K562 (cell line): ENCODE results near the gene PPARGC1A. TPM values are rescaled to one million over a fixed set of nuclear protein-coding genes. Genes with fewer than 3 reads are reported as not detected.

Experiments
- EZH2 ChIP-seq: IDR thresholded peaks from 2 replicates; pipeline ENCODE4 v1.6.1; 2012; ENCODE audit warnings: low read depth, mild to moderate bottlenecking, inconsistent platforms, low read length, borderline replicate concordance
- LCOR ChIP-seq: sonication (generic); formaldehyde crosslinking; IDR thresholded peaks from 2 replicates; pipeline ENCODE4 v1.8.0; 2022; ENCODE audit warnings: mild to moderate bottlenecking, missing genetic modification reagents
- RBFOX2 ChIP-seq: fragments of 200-400 bp; formaldehyde crosslinking; IDR thresholded peaks from 2 replicates; pipeline ENCODE4 v1.6.1; 2017; ENCODE audit warnings: low read depth, mild to moderate bottlenecking, low read length, moderate library complexity
- SAFB2 ChIP-seq: fragments of 200-400 bp; formaldehyde crosslinking; IDR thresholded peaks from 2 replicates; pipeline ENCODE4 v1.6.1; 2018; ENCODE audit warnings: borderline replicate concordance, low read length, low read depth, moderate library complexity; ENCODE audit not compliant: severe bottlenecking
- SMARCA4 ChIP-seq: fragments of 450-650 bp; IDR thresholded peaks from 2 replicates; pipeline ENCODE4 v1.6.1; 2016
- ZNF263 ChIP-seq: sonication (generic); formaldehyde crosslinking; IDR thresholded peaks from 2 replicates; pipeline ENCODE4 v1.8.0; 2022; ENCODE audit warnings: mild to moderate bottlenecking, missing genetic modification reagents, borderline replicate concordance
- ZNF3 ChIP-seq: fragments of 250-450 bp; sonication (Bioruptor Pico); IDR thresholded peaks from 2 replicates; pipeline ENCODE4 v1.5.0; 2021; ENCODE audit warnings: mild to moderate bottlenecking, moderate library complexity
- polyA plus RNA-seq, 8 experiments: library from polyadenylated mRNA; depleted of rRNA in 4 of 8; stranded (reverse) in 5 of 8; unstranded in 3 of 8; fragments of >200 nt; fragmentation: Nextera tagmentation in 2 of 8; fragmentation: Illumina TruSeq in 1 of 8; extraction: Ambion mirVana in 2 of 8; extraction: Trizol in 1 of 8; gene quantifications; 2 replicates each; pipeline versions ENCODE4 v1.2.1 to v1.2.3, GENCODE V29; 2011 to 2014; ENCODE audit warnings: inconsistent platforms in 1 of 8, missing spikeins in 1 of 8
- total RNA-seq, 7 experiments: library from RNA; depleted of rRNA in 6 of 7; stranded (reverse); fragments of >200 nt in 6 of 7; fragmentation: Illumina TruSeq in 2 of 7; extraction: Trizol in 2 of 7; gene quantifications; 2 replicates each; pipeline versions ENCODE4 v1.2.1 to v1.2.3, GENCODE V29; 2011 to 2021; ENCODE audit warnings: low replicate concordance in 1 of 7
- TF ChIP-seq, protein P1 (sequence below): fragments of 250-450 bp; sonication (Bioruptor Pico); IDR thresholded peaks from 2 replicates; pipeline ENCODE4 v1.9.0; 2021; ENCODE audit warnings: mild to moderate bottlenecking, inconsistent platforms
- TF ChIP-seq, protein P2 (sequence below): IDR thresholded peaks from 2 replicates; pipeline ENCODE4 v1.6.1; 2016; ENCODE audit warnings: missing genetic modification characterization, missing compliant biosample characterization
- TF ChIP-seq, protein P3 (sequence below), 2 experiments: fragments of 450-650 bp; conservative IDR thresholded peaks; 2 replicates each; pipeline ENCODE4 v1.6.1; 2017; ENCODE audit warnings: mild to moderate bottlenecking in 2 of 2, moderate library complexity in 2 of 2
- TF ChIP-seq, protein P4 (sequence below): sonication (generic); formaldehyde crosslinking; IDR thresholded peaks from 2 replicates; pipeline ENCODE4 v1.8.1; 2023; ENCODE audit warnings: missing genetic modification reagents, mild to moderate bottlenecking, borderline replicate concordance

The PPARGC1A gene
- total and polyA plus RNA-seq, 9 of the 15 experiments (the other 6 are each of a cell fraction or from before 2014, with no cell fraction given): 0.02 TPM; not detected in 8

DNA sequence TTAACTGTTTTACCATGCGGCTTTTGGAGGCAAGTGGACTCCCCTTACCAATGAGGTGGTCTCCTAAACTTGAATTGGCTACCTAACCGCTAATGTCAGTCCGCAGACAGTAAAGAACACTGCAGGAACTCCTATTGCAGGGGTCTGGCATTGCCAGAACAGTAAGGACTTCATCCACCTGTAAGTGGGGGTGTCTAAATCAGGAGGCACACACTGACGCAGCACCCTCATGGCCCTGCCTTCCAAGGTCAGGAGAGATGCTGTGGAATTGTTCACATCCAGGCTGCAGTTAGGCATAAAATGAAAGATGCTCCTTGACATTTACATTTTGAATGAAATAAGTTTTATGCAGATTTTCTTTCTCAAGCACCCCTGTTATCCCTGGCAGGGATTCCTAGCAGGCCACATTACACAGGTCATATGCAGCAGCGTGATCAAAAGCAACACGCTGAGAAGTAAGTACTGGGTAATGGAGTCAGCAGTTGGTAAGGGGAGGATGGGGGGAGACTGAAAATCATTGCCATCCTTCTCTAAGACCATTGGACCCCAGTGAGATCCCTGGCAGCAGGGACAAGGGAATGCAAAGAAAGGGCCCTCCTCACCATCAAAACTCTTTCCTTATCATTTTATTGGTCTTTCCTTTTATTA, 3.8 kb downstream of the PPARGC1A start (continued):
- TF ChIP-seq, protein P1, sequence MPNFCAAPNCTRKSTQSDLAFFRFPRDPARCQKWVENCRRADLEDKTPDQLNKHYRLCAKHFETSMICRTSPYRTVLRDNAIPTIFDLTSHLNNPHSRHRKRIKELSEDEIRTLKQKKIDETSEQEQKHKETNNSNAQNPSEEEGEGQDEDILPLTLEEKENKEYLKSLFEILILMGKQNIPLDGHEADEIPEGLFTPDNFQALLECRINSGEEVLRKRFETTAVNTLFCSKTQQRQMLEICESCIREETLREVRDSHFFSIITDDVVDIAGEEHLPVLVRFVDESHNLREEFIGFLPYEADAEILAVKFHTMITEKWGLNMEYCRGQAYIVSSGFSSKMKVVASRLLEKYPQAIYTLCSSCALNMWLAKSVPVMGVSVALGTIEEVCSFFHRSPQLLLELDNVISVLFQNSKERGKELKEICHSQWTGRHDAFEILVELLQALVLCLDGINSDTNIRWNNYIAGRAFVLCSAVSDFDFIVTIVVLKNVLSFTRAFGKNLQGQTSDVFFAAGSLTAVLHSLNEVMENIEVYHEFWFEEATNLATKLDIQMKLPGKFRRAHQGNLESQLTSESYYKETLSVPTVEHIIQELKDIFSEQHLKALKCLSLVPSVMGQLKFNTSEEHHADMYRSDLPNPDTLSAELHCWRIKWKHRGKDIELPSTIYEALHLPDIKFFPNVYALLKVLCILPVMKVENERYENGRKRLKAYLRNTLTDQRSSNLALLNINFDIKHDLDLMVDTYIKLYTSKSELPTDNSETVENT (CRISPR knock-in tag): no peak
- TF ChIP-seq ZNF263 (CRISPR knock-in tag) (no peak), RBFOX2 (no peak), SMARCA4 (no peak), LCOR (no peak), SAFB2 (no peak), ZNF3 (CRISPR knock-in tag) (no peak), EZH2 (no peak)
- TF ChIP-seq, protein P2, sequence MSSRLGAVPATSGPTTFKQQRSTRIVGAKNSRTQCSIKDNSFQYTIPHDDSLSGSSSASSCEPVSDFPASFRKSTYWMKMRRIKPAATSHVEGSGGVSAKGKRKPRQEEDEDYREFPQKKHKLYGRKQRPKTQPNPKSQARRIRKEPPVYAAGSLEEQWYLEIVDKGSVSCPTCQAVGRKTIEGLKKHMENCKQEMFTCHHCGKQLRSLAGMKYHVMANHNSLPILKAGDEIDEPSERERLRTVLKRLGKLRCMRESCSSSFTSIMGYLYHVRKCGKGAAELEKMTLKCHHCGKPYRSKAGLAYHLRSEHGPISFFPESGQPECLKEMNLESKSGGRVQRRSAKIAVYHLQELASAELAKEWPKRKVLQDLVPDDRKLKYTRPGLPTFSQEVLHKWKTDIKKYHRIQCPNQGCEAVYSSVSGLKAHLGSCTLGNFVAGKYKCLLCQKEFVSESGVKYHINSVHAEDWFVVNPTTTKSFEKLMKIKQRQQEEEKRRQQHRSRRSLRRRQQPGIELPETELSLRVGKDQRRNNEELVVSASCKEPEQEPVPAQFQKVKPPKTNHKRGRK (tag): no peak
- TF ChIP-seq, protein P3, sequence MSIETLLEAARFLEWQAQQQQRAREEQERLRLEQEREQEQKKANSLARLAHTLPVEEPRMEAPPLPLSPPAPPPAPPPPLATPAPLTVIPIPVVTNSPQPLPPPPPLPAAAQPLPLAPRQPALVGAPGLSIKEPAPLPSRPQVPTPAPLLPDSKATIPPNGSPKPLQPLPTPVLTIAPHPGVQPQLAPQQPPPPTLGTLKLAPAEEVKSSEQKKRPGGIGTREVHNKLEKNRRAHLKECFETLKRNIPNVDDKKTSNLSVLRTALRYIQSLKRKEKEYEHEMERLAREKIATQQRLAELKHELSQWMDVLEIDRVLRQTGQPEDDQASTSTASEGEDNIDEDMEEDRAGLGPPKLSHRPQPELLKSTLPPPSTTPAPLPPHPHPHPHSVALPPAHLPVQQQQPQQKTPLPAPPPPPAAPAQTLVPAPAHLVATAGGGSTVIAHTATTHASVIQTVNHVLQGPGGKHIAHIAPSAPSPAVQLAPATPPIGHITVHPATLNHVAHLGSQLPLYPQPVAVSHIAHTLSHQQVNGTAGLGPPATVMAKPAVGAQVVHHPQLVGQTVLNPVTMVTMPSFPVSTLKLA (conservative IDR thresholded peaks at IDR 0.05): no peak
- TF ChIP-seq, protein P4, sequence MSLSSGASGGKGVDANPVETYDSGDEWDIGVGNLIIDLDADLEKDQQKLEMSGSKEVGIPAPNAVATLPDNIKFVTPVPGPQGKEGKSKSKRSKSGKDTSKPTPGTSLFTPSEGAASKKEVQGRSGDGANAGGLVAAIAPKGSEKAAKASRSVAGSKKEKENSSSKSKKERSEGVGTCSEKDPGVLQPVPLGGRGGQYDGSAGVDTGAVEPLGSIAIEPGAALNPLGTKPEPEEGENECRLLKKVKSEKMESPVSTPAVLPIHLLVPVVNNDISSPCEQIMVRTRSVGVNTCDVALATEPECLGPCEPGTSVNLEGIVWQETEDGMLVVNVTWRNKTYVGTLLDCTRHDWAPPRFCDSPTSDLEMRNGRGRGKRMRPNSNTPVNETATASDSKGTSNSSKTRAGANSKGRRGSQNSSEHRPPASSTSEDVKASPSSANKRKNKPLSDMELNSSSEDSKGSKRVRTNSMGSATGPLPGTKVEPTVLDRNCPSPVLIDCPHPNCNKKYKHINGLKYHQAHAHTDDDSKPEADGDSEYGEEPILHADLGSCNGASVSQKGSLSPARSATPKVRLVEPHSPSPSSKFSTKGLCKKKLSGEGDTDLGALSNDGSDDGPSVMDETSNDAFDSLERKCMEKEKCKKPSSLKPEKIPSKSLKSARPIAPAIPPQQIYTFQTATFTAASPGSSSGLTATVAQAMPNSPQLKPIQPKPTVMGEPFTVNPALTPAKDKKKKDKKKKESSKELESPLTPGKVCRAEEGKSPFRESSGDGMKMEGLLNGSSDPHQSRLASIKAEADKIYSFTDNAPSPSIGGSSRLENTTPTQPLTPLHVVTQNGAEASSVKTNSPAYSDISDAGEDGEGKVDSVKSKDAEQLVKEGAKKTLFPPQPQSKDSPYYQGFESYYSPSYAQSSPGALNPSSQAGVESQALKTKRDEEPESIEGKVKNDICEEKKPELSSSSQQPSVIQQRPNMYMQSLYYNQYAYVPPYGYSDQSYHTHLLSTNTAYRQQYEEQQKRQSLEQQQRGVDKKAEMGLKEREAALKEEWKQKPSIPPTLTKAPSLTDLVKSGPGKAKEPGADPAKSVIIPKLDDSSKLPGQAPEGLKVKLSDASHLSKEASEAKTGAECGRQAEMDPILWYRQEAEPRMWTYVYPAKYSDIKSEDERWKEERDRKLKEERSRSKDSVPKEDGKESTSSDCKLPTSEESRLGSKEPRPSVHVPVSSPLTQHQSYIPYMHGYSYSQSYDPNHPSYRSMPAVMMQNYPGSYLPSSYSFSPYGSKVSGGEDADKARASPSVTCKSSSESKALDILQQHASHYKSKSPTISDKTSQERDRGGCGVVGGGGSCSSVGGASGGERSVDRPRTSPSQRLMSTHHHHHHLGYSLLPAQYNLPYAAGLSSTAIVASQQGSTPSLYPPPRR (CRISPR knock-in tag): no peak
